Kidney epithelial cell (primary cell): Measurements from ENCODE around the gene RAB3B. TPM values are rescaled to one million over a fixed set of nuclear protein-coding genes. Genes with fewer than 3 reads are reported as not detected.

Experiments
- DNase-seq: peaks from one replicate; pipeline ENCODE4 v3.0.0-alpha.2; 2010; ENCODE audit warnings: low read depth
- H3K27me3 ChIP-seq: 2 replicates; pipeline ENCODE4 v1.6.0; 2011; ENCODE audit warnings: low read length; ENCODE audit not compliant: control insufficient read depth, insufficient read depth
- H3K36me3 ChIP-seq: 2 replicates; pipeline ENCODE4 v1.5.1; 2011; ENCODE audit warnings: low read length; ENCODE audit not compliant: control insufficient read depth, insufficient read depth
- H3K4me3 ChIP-seq: 2 replicates; pipeline ENCODE4 v1.5.1; 2011; ENCODE audit warnings: low read depth, mild to moderate bottlenecking, control low read depth, low read length
- total RNA-seq: library from RNA; depleted of rRNA; stranded (reverse); fragments of >200 nt; gene quantifications from 2 replicates; pipeline ENCODE4 v1.2.3, GENCODE V29; 2015
- TF ChIP-seq, protein P1 (sequence below): IDR thresholded peaks from 2 replicates; pipeline ENCODE4 v1.5.1; 2011; ENCODE audit warnings: mild to moderate bottlenecking, moderate library complexity, low read length, control low read depth, inconsistent platforms; ENCODE audit not compliant: insufficient read depth, poor library complexity, severe bottlenecking

Gene RAB3B
- total RNA-seq, 1 donor from 2014 or later: 35.9 TPM

DNA sequence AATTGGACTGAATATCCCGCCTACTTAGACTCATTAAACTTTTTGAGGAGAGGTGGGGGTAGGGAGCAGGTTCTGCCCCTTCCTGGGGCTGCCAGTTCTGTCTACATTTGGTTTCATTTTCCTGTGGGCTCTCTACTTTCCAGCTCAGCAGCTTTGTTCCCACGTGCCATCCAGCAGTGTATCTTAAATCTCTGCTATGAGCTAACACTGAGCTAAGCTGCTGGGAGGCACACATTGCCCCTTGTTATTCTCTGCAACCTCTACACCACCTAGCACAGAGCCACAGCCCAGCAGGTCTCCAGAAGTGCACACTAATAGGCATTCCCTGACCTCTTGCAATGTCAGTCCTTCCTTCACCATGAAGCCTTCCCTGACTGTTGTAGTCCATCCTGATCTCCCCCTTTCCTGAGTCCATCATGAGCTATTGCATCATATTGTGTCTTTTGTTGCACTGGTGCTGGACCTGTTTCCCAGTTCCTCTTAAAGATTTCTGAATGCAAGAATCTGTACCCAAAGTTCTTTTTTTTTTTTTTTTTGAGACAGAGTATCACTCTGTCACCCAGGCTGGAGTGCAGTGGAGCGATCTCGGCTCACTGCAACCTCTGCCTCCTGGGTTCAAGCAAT, 83.3 kb downstream of the RAB3B start:
- H3K27me3 ChIP-seq: no peaks in the 10 kb centered on the region
- DNase-seq: no peak
- TF ChIP-seq, protein P1, sequence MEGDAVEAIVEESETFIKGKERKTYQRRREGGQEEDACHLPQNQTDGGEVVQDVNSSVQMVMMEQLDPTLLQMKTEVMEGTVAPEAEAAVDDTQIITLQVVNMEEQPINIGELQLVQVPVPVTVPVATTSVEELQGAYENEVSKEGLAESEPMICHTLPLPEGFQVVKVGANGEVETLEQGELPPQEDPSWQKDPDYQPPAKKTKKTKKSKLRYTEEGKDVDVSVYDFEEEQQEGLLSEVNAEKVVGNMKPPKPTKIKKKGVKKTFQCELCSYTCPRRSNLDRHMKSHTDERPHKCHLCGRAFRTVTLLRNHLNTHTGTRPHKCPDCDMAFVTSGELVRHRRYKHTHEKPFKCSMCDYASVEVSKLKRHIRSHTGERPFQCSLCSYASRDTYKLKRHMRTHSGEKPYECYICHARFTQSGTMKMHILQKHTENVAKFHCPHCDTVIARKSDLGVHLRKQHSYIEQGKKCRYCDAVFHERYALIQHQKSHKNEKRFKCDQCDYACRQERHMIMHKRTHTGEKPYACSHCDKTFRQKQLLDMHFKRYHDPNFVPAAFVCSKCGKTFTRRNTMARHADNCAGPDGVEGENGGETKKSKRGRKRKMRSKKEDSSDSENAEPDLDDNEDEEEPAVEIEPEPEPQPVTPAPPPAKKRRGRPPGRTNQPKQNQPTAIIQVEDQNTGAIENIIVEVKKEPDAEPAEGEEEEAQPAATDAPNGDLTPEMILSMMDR: no peak
- no peak overlapping the region for H3K4me3 ChIP-seq
- H3K36me3 ChIP-seq: no peaks in the 10 kb centered on the region

DNA sequence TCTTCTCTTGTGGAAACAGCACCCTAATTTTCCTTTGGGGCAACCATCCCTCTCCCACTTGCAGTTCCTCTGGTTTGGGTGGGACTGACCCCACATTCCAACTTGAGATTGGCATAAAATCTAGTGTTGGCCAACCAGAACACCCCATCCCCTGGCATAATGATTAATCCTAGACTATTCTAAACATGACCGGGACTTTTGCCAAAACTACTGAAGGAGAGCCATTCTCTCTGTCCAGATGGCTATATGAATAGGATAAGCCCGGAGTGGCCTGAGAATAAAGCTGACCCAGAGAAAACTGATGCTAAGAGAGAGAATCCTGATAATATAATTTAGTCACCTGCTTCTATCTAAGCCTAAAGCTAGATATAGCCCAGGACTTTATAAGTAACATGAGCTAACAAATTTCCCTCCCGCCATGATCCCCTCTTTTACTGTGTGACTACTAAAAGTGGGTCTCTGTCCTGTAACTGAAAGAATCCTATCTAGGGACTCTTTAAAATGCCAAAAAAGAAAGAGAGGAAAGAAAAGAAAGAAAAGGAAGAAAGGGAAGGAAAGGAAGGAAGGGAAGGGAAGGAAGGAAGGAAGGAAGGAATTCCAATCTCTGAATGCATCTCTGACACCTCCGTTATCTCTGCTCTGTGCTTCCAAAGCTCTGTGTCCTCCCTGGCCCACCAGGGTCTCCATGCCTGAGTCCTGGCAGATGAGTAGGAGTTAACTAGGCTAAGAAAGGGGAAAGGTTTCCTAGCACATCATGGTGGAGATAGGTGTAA, 84.0 kb downstream of the RAB3B start:
- Histone ChIP-seq H3K27me3 (no peaks in the 10 kb centered on the region), H3K4me3 (no peak overlapping the region), H3K36me3 (no peaks in the 10 kb centered on the region)
- TF ChIP-seq, protein P1: no peak
- peak; percentile 31 for DNase-seq

DNA sequence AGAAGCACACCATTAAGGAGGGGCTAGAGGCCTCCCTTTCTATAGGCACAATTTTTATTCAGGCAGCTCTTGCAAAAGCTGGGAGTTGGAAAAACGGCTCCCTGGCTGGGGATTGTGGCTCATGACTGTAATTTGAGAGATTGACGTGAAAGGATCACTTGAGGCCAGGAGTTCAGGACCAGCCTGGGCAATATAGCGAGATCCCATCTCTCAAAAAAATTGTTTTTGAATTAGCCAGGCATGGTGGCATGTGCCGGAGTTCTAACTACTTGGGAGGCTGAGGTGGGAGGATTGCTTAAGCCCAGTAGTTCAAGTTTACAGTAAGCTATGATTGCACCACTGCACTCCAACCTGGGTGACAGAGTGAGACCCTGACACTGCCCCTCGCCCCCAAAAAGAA, 88.0 kb downstream of the RAB3B start:
- TF ChIP-seq, protein P1: no peak

DNA sequence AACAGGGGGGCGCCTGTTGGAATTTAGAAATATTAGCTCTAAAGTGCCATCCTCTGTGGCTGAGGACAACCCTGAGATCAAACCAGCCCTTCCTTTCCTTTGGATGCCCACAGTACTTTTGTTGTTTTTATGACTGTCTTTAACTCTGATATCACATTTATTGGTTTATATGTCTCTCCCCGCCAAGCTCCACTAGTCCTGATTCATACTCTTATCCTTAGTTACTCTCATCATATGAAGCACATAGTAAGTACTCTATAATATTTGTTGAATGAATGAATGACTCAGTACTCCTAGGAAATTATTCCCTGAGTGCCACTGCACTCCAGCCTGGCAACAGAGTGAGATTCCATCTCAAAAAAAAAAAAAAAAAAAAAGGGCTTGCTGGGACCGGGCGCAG, 89.3 kb downstream of the RAB3B start:
- no peak overlapping the region for H3K4me3 ChIP-seq
- no peaks in the 10 kb centered on the region for H3K27me3 ChIP-seq
- DNase-seq: no peak
- TF ChIP-seq, protein P1: no peak
- no peaks in the 10 kb centered on the region for H3K36me3 ChIP-seq

More for the DNA sequence above, 88.0 kb downstream of the RAB3B start:
- H3K4me3 ChIP-seq: no peak overlapping the region
- DNase-seq: no peak
- no peaks in the 10 kb centered on the region for H3K27me3 ChIP-seq
- no peaks in the 10 kb centered on the region for H3K36me3 ChIP-seq

DNA sequence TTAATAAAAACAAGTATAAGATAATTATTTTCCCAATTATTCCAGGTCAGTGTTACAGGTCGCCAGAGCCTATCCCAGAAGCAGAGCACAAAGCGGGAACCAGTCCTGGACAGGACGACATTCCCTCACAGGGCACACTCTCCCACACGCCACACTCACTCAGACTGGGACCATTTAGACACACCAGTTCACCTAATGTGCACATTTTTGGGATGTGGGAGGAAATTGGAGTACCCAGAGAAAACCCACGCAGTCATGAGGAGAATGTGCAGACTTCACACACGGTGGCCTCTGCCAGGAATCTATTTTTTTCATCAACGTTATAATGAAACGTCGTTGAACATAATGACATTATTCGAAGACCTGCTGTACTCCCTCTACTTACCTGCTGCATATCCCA, 91.5 kb downstream of the RAB3B start:
- Histone ChIP-seq H3K4me3 (no peak overlapping the region), H3K27me3 (no peaks in the 10 kb centered on the region), H3K36me3 (no peaks in the 10 kb centered on the region)
- TF ChIP-seq, protein P1: no peak
- DNase-seq: no peak
